Measurements from ENCODE around the gene CSMD2. TPM values are rescaled to one million over a fixed set of nuclear protein-coding genes. Genes with fewer than 3 reads are reported as not detected.

CSMD2 gene
- polyA plus RNA-seq, 1 of the 3 experiments (the other 2 are of a cell fraction), result not detected

DNA sequence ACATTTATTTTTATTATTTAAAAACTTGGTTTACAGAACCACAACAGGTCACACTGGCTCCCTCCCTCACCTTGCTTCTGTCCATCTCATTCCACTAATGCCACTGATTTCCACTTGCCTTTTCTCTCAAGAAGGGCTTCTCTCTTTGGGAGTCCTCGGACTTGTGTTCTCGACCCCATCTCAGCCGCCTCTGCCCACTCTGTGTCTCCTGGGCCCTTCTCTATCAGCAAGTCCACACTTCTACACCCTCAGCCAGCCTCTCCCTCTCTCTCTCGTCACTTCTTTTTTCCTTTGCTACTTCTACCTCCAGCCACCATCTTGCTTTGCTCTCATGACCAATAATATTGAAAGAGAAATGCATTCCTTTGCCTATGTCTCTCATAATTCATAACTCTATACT lies 171.7 kb downstream of the CSMD2 start:
- Histone ChIP-seq H3K36me3 (replicated peaks in 1 of 2; ENCODE audit: control insufficient read depth in 1 of 2, insufficient read depth in 2 of 2, low read length in 1 of 2) (no peaks in the 10 kb centered on the region), H3K4me3 (ENCODE audit: low read depth in 2 of 2, low read length in 1 of 2) (no peak overlapping the region), H3K9me3 (no peaks in the 10 kb centered on the region), H3K79me2 (ENCODE audit: insufficient read depth) (no peaks in the 10 kb centered on the region), H2AFZ (ENCODE audit: low read depth) (no peak overlapping the region), H3K4me1 (ENCODE audit: control insufficient read depth in 1 of 2, insufficient read depth in 2 of 2, low read depth in 1 of 2, low read length in 1 of 2) (peaks cover 0 to 6% of the 10 kb centered on the region in 2 experiments; a peak in 1 of 4 replicates), H3K27ac (ENCODE audit: low read depth in 2 of 2, low read length in 1 of 2) (no peak overlapping the region), H4K20me1 (ENCODE audit: insufficient read depth) (no peaks in the 10 kb centered on the region), H3F3A (replicated peaks; ENCODE audit: insufficient read depth) (no peaks in the 10 kb centered on the region), H3K9me2 (no peaks in the 10 kb centered on the region), H3K9ac (no peak overlapping the region), H3K27me3 (ENCODE audit: insufficient read depth) (no peaks in the 10 kb centered on the region), H3K4me2 (no peak overlapping the region)
- ChIA-PET CTCF (no interaction called here), POLR2A (no interaction called here)
- no peak for DNase-seq
- TF ChIP-seq GABPA (IDR thresholded peaks at IDR 0.05; ENCODE audit: low read depth), result no peak
- no peak for TF ChIP-seq EP300 (IDR thresholded peaks at IDR 0.05; ENCODE audit: borderline replicate concordance in 1 of 2, low read depth in 1 of 2, low read length in 1 of 2)
- no peak for TF ChIP-seq CHD2 (IDR thresholded peaks at IDR 0.05; ENCODE audit: low read length, partially characterized antibody)
- TF ChIP-seq YY1 (IDR thresholded peaks at IDR 0.05; ENCODE audit: low read depth), result no peak
- no peak for TF ChIP-seq TCF12 (IDR thresholded peaks at IDR 0.05)
- TF ChIP-seq NRF1 (IDR thresholded peaks at IDR 0.05; ENCODE audit: low read depth, low read length), result no peak
- TF ChIP-seq FOXJ3 (CRISPR knock-in tag; IDR thresholded peaks at IDR 0.05), result no peak
- no peak for TF ChIP-seq EZH2phosphoT487 (IDR thresholded peaks at IDR 0.05; ENCODE audit: borderline replicate concordance, low read depth)
- TF ChIP-seq MEF2A (IDR thresholded peaks at IDR 0.05; ENCODE audit: borderline replicate concordance, low read depth), result no peak
- TF ChIP-seq, protein P1, sequence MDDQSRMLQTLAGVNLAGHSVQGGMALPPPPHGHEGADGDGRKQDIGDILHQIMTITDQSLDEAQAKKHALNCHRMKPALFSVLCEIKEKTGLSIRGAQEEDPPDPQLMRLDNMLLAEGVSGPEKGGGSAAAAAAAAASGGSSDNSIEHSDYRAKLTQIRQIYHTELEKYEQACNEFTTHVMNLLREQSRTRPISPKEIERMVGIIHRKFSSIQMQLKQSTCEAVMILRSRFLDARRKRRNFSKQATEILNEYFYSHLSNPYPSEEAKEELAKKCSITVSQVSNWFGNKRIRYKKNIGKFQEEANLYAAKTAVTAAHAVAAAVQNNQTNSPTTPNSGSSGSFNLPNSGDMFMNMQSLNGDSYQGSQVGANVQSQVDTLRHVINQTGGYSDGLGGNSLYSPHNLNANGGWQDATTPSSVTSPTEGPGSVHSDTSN (IDR thresholded peaks at IDR 0.05), result no peak
- no peak for TF ChIP-seq FOSL2 (IDR thresholded peaks at IDR 0.05; ENCODE audit: borderline replicate concordance, low read depth)
- TF ChIP-seq MXI1 (IDR thresholded peaks at IDR 0.05; ENCODE audit: low read depth, low read length), result no peak
- no peak for TF ChIP-seq SMC3 (IDR thresholded peaks at IDR 0.05; ENCODE audit: low read depth, low read length)
- no peak for TF ChIP-seq TAF1 (IDR thresholded peaks at IDR 0.05; ENCODE audit: borderline replicate concordance, low read depth, low read length)
- TF ChIP-seq POLR2AphosphoS5 (IDR thresholded peaks at IDR 0.05; ENCODE audit: low read depth, low read length), result no peak
- TF ChIP-seq, protein P2, sequence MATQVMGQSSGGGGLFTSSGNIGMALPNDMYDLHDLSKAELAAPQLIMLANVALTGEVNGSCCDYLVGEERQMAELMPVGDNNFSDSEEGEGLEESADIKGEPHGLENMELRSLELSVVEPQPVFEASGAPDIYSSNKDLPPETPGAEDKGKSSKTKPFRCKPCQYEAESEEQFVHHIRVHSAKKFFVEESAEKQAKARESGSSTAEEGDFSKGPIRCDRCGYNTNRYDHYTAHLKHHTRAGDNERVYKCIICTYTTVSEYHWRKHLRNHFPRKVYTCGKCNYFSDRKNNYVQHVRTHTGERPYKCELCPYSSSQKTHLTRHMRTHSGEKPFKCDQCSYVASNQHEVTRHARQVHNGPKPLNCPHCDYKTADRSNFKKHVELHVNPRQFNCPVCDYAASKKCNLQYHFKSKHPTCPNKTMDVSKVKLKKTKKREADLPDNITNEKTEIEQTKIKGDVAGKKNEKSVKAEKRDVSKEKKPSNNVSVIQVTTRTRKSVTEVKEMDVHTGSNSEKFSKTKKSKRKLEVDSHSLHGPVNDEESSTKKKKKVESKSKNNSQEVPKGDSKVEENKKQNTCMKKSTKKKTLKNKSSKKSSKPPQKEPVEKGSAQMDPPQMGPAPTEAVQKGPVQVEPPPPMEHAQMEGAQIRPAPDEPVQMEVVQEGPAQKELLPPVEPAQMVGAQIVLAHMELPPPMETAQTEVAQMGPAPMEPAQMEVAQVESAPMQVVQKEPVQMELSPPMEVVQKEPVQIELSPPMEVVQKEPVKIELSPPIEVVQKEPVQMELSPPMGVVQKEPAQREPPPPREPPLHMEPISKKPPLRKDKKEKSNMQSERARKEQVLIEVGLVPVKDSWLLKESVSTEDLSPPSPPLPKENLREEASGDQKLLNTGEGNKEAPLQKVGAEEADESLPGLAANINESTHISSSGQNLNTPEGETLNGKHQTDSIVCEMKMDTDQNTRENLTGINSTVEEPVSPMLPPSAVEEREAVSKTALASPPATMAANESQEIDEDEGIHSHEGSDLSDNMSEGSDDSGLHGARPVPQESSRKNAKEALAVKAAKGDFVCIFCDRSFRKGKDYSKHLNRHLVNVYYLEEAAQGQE (IDR thresholded peaks at IDR 0.05; ENCODE audit: low read depth, low read length), result no peak
- TF ChIP-seq RXRA (IDR thresholded peaks at IDR 0.05; ENCODE audit: borderline replicate concordance, low read depth), result no peak
- TF ChIP-seq, protein P3, sequence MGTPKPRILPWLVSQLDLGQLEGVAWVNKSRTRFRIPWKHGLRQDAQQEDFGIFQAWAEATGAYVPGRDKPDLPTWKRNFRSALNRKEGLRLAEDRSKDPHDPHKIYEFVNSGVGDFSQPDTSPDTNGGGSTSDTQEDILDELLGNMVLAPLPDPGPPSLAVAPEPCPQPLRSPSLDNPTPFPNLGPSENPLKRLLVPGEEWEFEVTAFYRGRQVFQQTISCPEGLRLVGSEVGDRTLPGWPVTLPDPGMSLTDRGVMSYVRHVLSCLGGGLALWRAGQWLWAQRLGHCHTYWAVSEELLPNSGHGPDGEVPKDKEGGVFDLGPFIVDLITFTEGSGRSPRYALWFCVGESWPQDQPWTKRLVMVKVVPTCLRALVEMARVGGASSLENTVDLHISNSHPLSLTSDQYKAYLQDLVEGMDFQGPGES (IDR thresholded peaks at IDR 0.05; ENCODE audit: low read depth, low read length), result no peak
- TF ChIP-seq FOXM1 (IDR thresholded peaks at IDR 0.05; ENCODE audit: low read depth), result no peak
- no peak for TF ChIP-seq RCOR1 (IDR thresholded peaks at IDR 0.05; ENCODE audit: low read length)
- 10% methylated on average over 4 of the region's 4 CpGs for WGBS (ENCODE audit: low lambda C conversion rate)
